H1 (cell line): ENCODE results near the gene ANKRD60. TPM values are rescaled to one million over a fixed set of nuclear protein-coding genes. Genes with fewer than 3 reads are reported as not detected.
A peak's percentile ranks its signal among the peaks of the same experiment; 100 is the strongest.

Source experiments
- ASH2L ChIP-seq: fragments of 200-600, 300-600 bp; sonication (generic); IDR thresholded peaks from one replicate; pipeline ENCODE4 v1.7.1; 2017; ENCODE audit warnings: low read length
- ATF2 ChIP-seq: IDR thresholded peaks from 2 replicates; pipeline ENCODE4 v1.6.1; 2012; ENCODE audit warnings: low read length, inconsistent platforms
- HDAC6 ChIP-seq: IDR thresholded peaks from one replicate; pipeline ENCODE4 v1.7.1; 2012; ENCODE audit warnings: low read depth, mild to moderate bottlenecking, inconsistent platforms, low read length, moderate library complexity
- JUN ChIP-seq: IDR thresholded peaks from 2 replicates; pipeline ENCODE4 v1.6.1; 2011; ENCODE audit warnings: low read depth, mild to moderate bottlenecking, improper control_type of control experiment, low read length
- JUND ChIP-seq: IDR thresholded peaks from 2 replicates; pipeline ENCODE4 v1.6.1; 2011; ENCODE audit warnings: mild to moderate bottlenecking, improper control_type of control experiment, low read length
- MAX ChIP-seq: IDR thresholded peaks from 2 replicates; pipeline ENCODE4 v1.6.1; 2012; ENCODE audit warnings: inconsistent platforms
- PHF8 ChIP-seq: fragments of 200-600 bp; sonication (generic); conservative IDR thresholded peaks from 2 replicates; pipeline ENCODE4 v1.7.1; 2012; ENCODE audit warnings: low read depth, mild to moderate bottlenecking, inconsistent platforms, low read length, moderate library complexity
- POLR2A ChIP-seq, 2 experiments: IDR thresholded peaks; 1 replicate in 1 of 2; 2 replicates in 1 of 2; pipeline ENCODE4 v1.6.1; 2011; ENCODE audit warnings: low read depth in 2 of 2, low read length in 2 of 2, mild to moderate bottlenecking in 2 of 2; ENCODE audit errors: control extremely low read depth in 1 of 2
- POU5F1 ChIP-seq: IDR thresholded peaks from 2 replicates; pipeline ENCODE4 v1.6.1; 2011; ENCODE audit warnings: low read depth, mild to moderate bottlenecking, low read length, moderate library complexity
- RAD21 ChIP-seq, 2 experiments: IDR thresholded peaks in 1 of 2; conservative IDR thresholded peaks in 1 of 2; 2 replicates each; pipeline ENCODE4 v1.6.1; 2011; ENCODE audit warnings: low read depth in 2 of 2, low read length in 2 of 2, improper control_type of control experiment in 1 of 2, inconsistent platforms in 1 of 2, mild to moderate bottlenecking in 1 of 2, moderate library complexity in 1 of 2
- RBBP5 ChIP-seq: IDR thresholded peaks from 2 replicates; pipeline ENCODE4 v1.7.1; 2012; ENCODE audit warnings: low read depth, mild to moderate bottlenecking, inconsistent platforms, low read length, moderate library complexity, borderline replicate concordance
- RXRA ChIP-seq: IDR thresholded peaks from 2 replicates; pipeline ENCODE4 v1.6.1; 2011; ENCODE audit warnings: low read depth, mild to moderate bottlenecking, low read length, moderate library complexity; ENCODE audit not compliant: insufficient read depth
- SP2 ChIP-seq: IDR thresholded peaks from 2 replicates; pipeline ENCODE4 v1.6.1; 2012; ENCODE audit warnings: mild to moderate bottlenecking, low read length, inconsistent platforms
- SP4 ChIP-seq: IDR thresholded peaks from 2 replicates; pipeline ENCODE4 v1.6.1; 2012; ENCODE audit warnings: low read length, inconsistent platforms
- SUZ12 ChIP-seq: fragments of 200-600 bp; sonication (generic); IDR thresholded peaks from 2 replicates; pipeline ENCODE4 v1.6.1; 2012; ENCODE audit warnings: mild to moderate bottlenecking, inconsistent platforms, low read length, moderate library complexity, mixed read lengths
- TAF7 ChIP-seq: optimal IDR thresholded peaks from 2 replicates; pipeline ENCODE3; 2011; ENCODE audit warnings: low read depth, mild to moderate bottlenecking, inconsistent platforms, low read length, moderate library complexity, borderline replicate concordance
- TBP ChIP-seq: IDR thresholded peaks from 2 replicates; pipeline ENCODE4 v1.6.1; 2011; ENCODE audit warnings: low read depth, low read length, improper control_type of control experiment
- TEAD4 ChIP-seq: IDR thresholded peaks from 2 replicates; pipeline ENCODE4 v1.6.1; 2012; ENCODE audit warnings: low read depth, low read length, inconsistent platforms, mixed read lengths
- ZNF274 ChIP-seq: IDR thresholded peaks from 2 replicates; pipeline ENCODE4 v1.7.0; 2012; ENCODE audit warnings: low read length, borderline replicate concordance; ENCODE audit errors: extremely low read depth
- polyA plus RNA-seq, 7 experiments: library from polyadenylated mRNA; depleted of rRNA in 3 of 7; stranded (reverse) in 5 of 7; unstranded in 2 of 7; fragments of >200 nt in 5 of 7; fragments of 200-250 nt in 2 of 7; gene quantifications; 1 replicate in 5 of 7; 2 replicates in 1 of 7; 4 replicates in 1 of 7; pipeline versions ENCODE4 v1.2.1 to v1.2.3, GENCODE V29; 2011 to 2013; ENCODE audit warnings: missing spikeins in 2 of 7, mixed read lengths in 2 of 7
- total RNA-seq: library from RNA; stranded (reverse); fragmentation: NEBNext Ultra II Directional; extraction: Animal tissue kit (Norgen Biotek cat#: 25700); gene quantifications from 2 replicates; pipeline ENCODE4 v1.2.1, GENCODE V29; 2021
- TF ChIP-seq, protein P1 (sequence below): IDR thresholded peaks from 2 replicates; pipeline ENCODE4 v1.6.1; 2012; ENCODE audit warnings: inconsistent platforms

The ANKRD60 gene
- total and polyA plus RNA-seq, 2 of the 8 experiments (the other 6 are each of a cell fraction or from before 2014, with no cell fraction given): not detected

DNA sequence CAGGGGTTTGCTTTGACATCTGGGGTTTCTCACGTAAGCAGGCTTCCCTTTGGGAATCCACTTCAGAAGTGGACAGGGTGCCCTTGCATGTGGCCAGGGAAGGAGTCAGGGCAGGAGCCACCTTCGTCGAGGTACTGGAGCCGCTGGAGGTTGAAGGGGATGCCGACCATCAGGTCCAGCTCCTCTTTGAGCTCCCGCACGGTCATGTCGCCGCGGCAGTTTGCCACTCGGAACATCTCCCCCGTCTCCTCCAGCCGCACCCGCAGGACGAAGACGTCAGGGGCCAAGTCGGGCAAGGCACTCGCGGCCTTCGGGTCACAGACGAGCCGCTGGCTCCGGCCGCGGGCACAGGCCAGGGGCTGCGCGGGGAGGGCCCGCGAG is 360 bp downstream of the ANKRD60 start (continued):
- TF ChIP-seq TEAD4: no peak
- no peak for TF ChIP-seq HDAC6
- peak; percentile 9 for TF ChIP-seq ASH2L
- TF ChIP-seq ATF2: no peak
- TF ChIP-seq PHF8: no peak; the same call in 1 of the 2 replicates
- TF ChIP-seq JUND: no peak
- TF ChIP-seq RAD21 (IDR thresholded peaks at IDR 0.05 in 1 of 2, conservative IDR thresholded peaks at IDR 0.05 in 1 of 2; ENCODE audit: low read depth in 2 of 2, low read length in 2 of 2): no peak
- no peak for TF ChIP-seq POU5F1
- TF ChIP-seq RXRA: no peak
- TF ChIP-seq, protein P1, sequence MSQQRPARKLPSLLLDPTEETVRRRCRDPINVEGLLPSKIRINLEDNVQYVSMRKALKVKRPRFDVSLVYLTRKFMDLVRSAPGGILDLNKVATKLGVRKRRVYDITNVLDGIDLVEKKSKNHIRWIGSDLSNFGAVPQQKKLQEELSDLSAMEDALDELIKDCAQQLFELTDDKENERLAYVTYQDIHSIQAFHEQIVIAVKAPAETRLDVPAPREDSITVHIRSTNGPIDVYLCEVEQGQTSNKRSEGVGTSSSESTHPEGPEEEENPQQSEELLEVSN: peak; percentile 25; the same call in 1 of the 2 replicates
- no peak for TF ChIP-seq SUZ12
- TF ChIP-seq TBP: no peak
- no peak for TF ChIP-seq TAF7
- peak; percentile 18; the same call in 1 of the 2 replicates for TF ChIP-seq MAX
- TF ChIP-seq RBBP5: no peak
- TF ChIP-seq JUN: no peak
- TF ChIP-seq POLR2A (IDR thresholded peaks at IDR 0.05; ENCODE audit: control extremely low read depth in 1 of 2, low read depth in 2 of 2, low read length in 2 of 2): no peak
- TF ChIP-seq SP2: no peak
- no peak for TF ChIP-seq ZNF274
- TF ChIP-seq SP4: no peak
